Parathyroid adenoma (tissue), 2 donors: ENCODE results near the gene NR1H2.

Source experiments
- H2AFZ ChIP-seq: fragments of 300-600 bp; sonication (generic); one replicate; pipeline ENCODE4 v1.7.0; 2017; ENCODE audit warnings: antibody characterized with exemption, mild to moderate bottlenecking
- H3K27ac ChIP-seq: fragments of 300-600 bp; sonication (generic); one replicate; pipeline ENCODE4 v1.7.0; 2017
- H3K27me3 ChIP-seq: fragments of 300-600 bp; sonication (generic); one replicate; pipeline ENCODE4 v1.7.0; 2017; ENCODE audit warnings: low read length; ENCODE audit not compliant: control insufficient read depth, insufficient read depth
- H3K36me3 ChIP-seq: fragments of 300-600 bp; sonication (generic); one replicate; pipeline ENCODE4 v1.7.0; 2017; ENCODE audit warnings: low read length; ENCODE audit not compliant: control insufficient read depth, insufficient read depth
- H3K4me1 ChIP-seq: fragments of 300-600 bp; sonication (generic); one replicate; pipeline ENCODE4 v1.7.0; 2017; ENCODE audit warnings: control low read depth
- H3K4me2 ChIP-seq: fragments of 300-600 bp; sonication (generic); one replicate; pipeline ENCODE4 v1.7.0; 2017; ENCODE audit warnings: low read length
- H3K4me3 ChIP-seq: fragments of 300-600 bp; sonication (generic); one replicate; pipeline ENCODE4 v1.7.0; 2017; ENCODE audit warnings: low read depth, low read length
- H3K79me2 ChIP-seq: fragments of 300-600 bp; sonication (generic); one replicate; pipeline ENCODE4 v1.7.0; 2017; ENCODE audit warnings: control low read depth
- H3K9ac ChIP-seq: fragments of 300-600 bp; sonication (generic); one replicate; pipeline ENCODE4 v1.7.0; 2017; ENCODE audit warnings: mild to moderate bottlenecking
- H3K9me3 ChIP-seq: fragments of 300-600 bp; sonication (generic); one replicate; pipeline ENCODE4 v1.7.0; 2017; ENCODE audit warnings: low read length; ENCODE audit not compliant: control insufficient read depth
- CTCF ChIP-seq: fragments of 300-600 bp; sonication (generic); IDR thresholded peaks from one replicate; pipeline ENCODE4 v1.7.0; 2017; ENCODE audit warnings: antibody characterized with exemption, mild to moderate bottlenecking
- donor health status: primary hyperparathyroidism.

NR1H2 gene

GRCh38 chr19:50331994-50332243 lies 44.3 kb upstream of the NR1H2 start:
- peak overlapping the region; percentile 98 for H3K4me3 ChIP-seq

GRCh38 chr19:50332244-50333038 lies 43.8 kb upstream of the NR1H2 start:
- Histone ChIP-seq H3K9me3 (no peaks in the 10 kb centered on the region), H3K4me3 (peak overlapping the region; percentile 98), H3K4me2 (peak overlapping the region; percentile 98), H3K36me3 (no peaks in the 10 kb centered on the region), H3K27me3 (no peaks in the 10 kb centered on the region), H3K4me1 (peaks cover 15% of the 10 kb centered on the region), H3K79me2 (peaks cover 3% of the 10 kb centered on the region), H3K9ac (peak overlapping the region; percentile 33), H2AFZ (peak overlapping the region; percentile 96), H3K27ac (peak overlapping the region; percentile 99)
- no peak for TF ChIP-seq CTCF

More at GRCh38 chr19:50331994-50332243, 44.3 kb upstream of the NR1H2 start:
- H2AFZ ChIP-seq, result peak overlapping the region; percentile 96
- TF ChIP-seq CTCF, result no peak
- peak overlapping the region; percentile 98 for H3K4me2 ChIP-seq
- no peaks in the 10 kb centered on the region for H3K9me3 ChIP-seq
- H3K36me3 ChIP-seq, result no peaks in the 10 kb centered on the region
- peaks cover 3% of the 10 kb centered on the region for H3K79me2 ChIP-seq
- H3K27me3 ChIP-seq, result no peaks in the 10 kb centered on the region
- peak overlapping the region; percentile 13 for H3K9ac ChIP-seq
- peaks cover 15% of the 10 kb centered on the region for H3K4me1 ChIP-seq
- peak overlapping the region; percentile 99 for H3K27ac ChIP-seq

GRCh38 chr19:50333235-50333736 lies 43.0 kb upstream of the NR1H2 start:
- H3K4me2 ChIP-seq, result peak overlapping the region; percentile 98
- no peaks in the 10 kb centered on the region for H3K9me3 ChIP-seq
- H3K79me2 ChIP-seq, result peaks cover 3% of the 10 kb centered on the region
- peak overlapping the region; percentile 98 for H3K4me3 ChIP-seq
- TF ChIP-seq CTCF, result no peak
- H3K9ac ChIP-seq, result peak overlapping the region; percentile 33
- H3K27ac ChIP-seq, result peak overlapping the region; percentile 99
- H3K4me1 ChIP-seq, result peaks cover 11% of the 10 kb centered on the region
- peak overlapping the region; percentile 96 for H2AFZ ChIP-seq
- H3K36me3 ChIP-seq, result no peaks in the 10 kb centered on the region
- H3K27me3 ChIP-seq, result no peaks in the 10 kb centered on the region

- H3K9me3 ChIP-seq, result no peaks in the 10 kb centered on the region
- peak overlapping the region; percentile 98 for H3K4me3 ChIP-seq
- no peaks in the 10 kb centered on the region for H3K36me3 ChIP-seq
- peak overlapping the region; percentile 98 for H3K4me2 ChIP-seq
- peak overlapping the region; percentile 41 for H3K9ac ChIP-seq
- H3K79me2 ChIP-seq, result peaks cover 3% of the 10 kb centered on the region
- H3K27ac ChIP-seq, result peak overlapping the region; percentile 99
- peak overlapping the region; percentile 96 for H2AFZ ChIP-seq
- TF ChIP-seq CTCF, result peak; percentile 8
- H3K4me1 ChIP-seq, result peaks cover 11% of the 10 kb centered on the region
- no peaks in the 10 kb centered on the region for H3K27me3 ChIP-seq
Observed at GRCh38 chr19:50333737-50334617, 42.3 kb upstream of the NR1H2 start.
